ENCODE results near the gene CTNNA1.
"Not testable (repeated sequence)": the region's sequence is repeated elsewhere in the genome, so short reads cannot be mapped to it uniquely, and the experiment has no call there.

The CTNNA1 gene

DNA sequence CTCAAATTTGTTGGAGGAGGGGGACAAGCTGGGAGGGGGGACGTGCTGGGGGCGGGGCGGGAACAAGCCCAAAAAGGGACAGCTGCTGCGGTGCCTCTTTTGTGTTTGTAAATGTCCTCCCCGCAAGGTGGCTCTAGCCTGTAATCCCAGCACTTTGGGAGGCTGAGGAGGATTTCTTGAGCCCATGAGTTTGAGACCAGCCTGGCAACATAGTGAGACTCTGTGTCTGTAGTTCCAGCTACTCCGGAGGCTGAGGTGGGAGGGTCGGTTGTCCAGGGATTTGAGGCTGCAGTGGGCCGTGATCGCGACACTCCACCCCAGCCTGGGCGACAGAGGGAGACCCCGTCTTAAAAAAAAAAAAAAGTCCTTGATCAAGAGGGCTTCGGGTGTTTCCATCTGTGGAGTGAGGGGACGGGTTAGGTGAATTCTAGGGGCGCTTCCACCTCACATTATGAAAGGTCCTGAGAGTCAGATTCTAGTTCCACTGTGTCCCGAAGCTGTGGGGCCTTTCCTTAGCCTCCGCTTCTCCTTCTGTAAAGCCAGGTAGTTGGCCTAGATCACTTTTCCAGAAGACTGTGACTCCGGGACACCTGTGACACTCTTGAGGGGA is 779 bp upstream of the CTNNA1 start:
- DNase-seq (ENCODE audit: insufficient read length, low spot score) (no peak), FAIRE-seq (no peak)
- TF ChIP-seq, protein P1, sequence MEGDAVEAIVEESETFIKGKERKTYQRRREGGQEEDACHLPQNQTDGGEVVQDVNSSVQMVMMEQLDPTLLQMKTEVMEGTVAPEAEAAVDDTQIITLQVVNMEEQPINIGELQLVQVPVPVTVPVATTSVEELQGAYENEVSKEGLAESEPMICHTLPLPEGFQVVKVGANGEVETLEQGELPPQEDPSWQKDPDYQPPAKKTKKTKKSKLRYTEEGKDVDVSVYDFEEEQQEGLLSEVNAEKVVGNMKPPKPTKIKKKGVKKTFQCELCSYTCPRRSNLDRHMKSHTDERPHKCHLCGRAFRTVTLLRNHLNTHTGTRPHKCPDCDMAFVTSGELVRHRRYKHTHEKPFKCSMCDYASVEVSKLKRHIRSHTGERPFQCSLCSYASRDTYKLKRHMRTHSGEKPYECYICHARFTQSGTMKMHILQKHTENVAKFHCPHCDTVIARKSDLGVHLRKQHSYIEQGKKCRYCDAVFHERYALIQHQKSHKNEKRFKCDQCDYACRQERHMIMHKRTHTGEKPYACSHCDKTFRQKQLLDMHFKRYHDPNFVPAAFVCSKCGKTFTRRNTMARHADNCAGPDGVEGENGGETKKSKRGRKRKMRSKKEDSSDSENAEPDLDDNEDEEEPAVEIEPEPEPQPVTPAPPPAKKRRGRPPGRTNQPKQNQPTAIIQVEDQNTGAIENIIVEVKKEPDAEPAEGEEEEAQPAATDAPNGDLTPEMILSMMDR (IDR thresholded peaks at IDR 0.05; ENCODE audit: insufficient read depth, missing control alignments), result peak; percentile 32

DNA sequence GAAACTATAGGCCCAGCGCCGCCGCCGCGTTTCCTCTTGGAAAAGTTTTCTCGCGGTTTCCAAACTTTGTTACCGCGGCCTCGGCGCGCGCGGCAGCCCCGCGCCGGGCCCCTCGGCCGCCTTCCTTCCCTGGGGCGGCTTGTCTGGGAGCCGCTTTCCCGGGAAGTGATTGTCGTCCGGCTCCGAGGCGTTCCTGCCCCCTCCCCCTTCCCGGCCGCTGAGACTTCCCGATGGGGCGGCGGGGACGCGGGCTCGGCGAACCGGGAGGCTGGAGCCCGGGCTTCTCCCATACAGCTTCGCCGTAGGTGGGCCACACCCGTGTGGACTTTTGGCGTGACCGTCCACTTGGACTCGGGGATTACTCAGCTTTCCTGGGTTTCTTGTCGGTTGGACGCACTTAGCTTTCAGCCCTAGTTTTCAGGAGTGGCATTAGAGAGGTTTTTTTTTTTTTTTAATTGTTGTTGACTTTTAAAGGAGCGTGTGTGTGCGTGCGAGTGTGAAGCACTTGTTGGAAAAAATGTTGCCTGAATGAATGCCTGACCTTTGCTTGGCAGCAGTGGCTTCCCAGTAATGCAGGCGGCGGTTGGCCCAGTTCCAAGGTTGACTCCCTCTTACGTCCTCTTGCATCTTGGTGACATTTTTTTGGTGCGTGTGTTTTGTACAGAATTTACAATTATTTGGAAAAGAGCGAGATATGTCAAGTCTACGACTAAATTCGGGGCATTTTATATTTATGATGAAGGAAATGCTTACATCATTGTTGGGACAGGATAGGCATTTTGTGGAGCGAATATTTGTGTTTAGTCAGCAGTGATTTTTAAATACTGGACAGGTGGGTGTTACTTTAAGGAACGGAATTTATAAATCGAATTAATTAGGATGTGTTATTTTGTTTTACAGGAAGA is 821 bp downstream of the CTNNA1 start:
- DNase-seq (ENCODE audit: insufficient read length, low spot score) (peak; percentile 39), FAIRE-seq (no peak)
- TF ChIP-seq, protein P1 (IDR thresholded peaks at IDR 0.05; ENCODE audit: insufficient read depth, missing control alignments), result no peak

DNA sequence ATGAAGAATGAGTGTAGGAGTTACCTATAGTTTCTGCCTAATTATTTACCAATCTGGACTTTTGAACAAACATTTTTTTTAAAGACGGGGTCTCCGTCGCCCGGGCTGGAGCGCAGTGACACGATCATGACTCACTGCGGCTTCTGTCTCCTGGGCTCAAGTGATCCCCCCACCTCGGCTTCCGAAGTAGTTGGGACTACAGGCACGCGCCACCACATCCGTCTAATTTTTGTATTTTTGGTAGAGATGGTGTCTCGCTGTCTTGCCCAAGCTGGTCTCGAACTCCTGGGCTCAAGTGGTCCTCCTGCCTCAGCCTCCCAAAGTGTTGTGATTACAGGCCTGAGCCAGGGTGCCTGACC is 1.5 kb downstream of the CTNNA1 start:
- DNase-seq (ENCODE audit: insufficient read length, low spot score), result no peak
- FAIRE-seq, result no peak
- TF ChIP-seq, protein P1 (IDR thresholded peaks at IDR 0.05; ENCODE audit: insufficient read depth, missing control alignments), result no peak

DNA sequence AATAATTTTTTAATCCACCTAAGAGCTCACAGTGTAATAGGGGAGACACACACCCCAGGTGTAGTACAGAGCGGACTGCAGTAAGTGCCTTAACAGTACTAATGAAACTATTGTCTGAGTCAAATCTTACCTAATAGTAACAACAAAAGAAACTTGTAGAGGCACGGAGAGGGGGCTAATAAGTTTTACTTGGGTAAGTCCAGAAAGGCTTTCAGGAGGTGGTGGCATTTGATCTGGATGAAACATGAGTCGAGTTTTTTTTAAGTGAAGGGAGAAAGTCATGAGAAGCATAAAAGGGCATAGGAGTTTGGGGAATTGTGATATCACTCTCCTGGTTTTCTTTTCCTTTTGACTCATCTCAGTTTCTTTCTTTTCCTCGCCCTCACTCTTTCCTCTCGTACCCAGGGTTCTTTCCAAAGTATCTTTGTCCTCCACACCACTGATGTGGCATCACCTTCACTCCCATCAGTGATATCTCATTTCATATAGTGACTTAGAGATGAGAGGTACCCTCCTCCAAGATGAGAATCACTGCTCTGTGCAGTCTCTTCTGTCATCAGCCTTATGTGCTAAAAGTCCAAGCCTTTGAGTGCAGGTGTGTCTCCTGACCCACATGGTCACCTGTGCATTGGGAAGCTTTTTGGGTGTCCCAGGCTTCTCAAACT is 2.0 kb downstream of the CTNNA1 start:
- no peak for DNase-seq (ENCODE audit: insufficient read length, low spot score)
- no peak for FAIRE-seq
- TF ChIP-seq, protein P1 (IDR thresholded peaks at IDR 0.05; ENCODE audit: insufficient read depth, missing control alignments), result no peak

DNA sequence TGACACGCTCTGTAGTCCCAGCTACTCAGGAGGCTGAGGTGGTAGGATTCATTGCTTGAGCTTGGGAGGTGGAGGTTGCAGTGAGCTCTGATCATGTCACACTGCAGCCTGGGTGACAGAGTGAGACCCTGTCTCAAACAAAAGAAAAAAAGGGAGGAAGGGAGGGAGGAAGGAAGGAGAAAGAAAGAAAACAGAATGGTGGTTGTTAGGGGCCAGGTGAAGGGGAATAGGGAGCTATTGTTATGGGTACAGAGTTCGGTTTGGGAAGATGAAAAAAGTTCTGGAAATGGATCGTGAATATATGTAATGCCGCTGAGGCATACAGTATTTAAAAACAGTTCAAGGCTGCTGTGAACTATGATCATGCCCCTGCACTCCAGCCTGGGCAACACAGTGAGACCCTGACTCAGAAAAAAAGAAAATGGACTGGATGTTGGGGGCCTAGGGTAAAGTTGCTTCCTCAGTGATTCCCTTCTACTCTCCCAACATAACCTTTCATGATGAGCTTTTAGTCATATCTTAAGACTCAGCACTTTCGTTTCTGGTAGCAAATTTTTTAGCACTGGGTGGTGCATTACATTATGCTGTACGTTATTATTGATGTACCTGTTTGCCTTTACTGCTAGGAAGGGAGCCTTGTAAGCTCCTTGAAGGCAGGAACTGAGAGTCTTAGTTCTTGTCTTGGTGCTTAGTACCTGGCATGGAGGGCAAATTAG is 4.0 kb downstream of the CTNNA1 start:
- DNase-seq (ENCODE audit: insufficient read length, low spot score) (no peak), FAIRE-seq (no peak)
- TF ChIP-seq, protein P1 (IDR thresholded peaks at IDR 0.05; ENCODE audit: insufficient read depth, missing control alignments), result no peak

DNA sequence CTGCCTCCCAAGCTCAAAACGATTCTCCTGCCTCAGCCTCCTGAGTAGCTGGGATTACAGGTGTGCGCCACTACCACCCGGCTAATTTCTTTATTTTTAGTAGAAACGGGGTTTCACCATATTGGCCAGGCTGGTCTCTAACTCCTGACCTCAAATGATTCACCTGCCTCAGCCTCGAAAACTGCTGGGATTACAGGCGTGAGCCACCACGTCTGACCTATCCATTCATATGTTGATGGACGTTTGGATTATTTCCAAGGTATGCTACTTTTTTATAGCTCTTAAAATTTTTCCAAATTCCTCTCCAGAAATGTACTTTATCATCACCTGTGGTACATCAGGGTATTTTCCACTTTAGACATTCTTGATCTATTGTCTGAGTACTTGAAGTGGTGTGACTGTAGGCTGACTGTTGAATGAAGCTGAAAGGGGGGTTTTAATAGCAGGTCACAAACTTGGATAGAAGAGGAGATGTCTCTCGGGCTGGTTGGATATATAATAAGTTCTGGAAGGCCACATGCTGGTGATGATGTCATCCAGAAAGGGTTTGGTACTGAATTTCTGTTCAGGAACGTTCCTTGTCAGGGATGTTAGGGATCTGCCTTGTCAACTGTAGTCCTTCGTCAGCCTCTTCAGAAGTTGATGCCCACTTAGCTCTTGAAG is 7.4 kb downstream of the CTNNA1 start:
- FAIRE-seq, result no peak
- TF ChIP-seq, protein P1 (IDR thresholded peaks at IDR 0.05; ENCODE audit: insufficient read depth, missing control alignments), result no peak
- no peak for DNase-seq (ENCODE audit: insufficient read length, low spot score)

DNA sequence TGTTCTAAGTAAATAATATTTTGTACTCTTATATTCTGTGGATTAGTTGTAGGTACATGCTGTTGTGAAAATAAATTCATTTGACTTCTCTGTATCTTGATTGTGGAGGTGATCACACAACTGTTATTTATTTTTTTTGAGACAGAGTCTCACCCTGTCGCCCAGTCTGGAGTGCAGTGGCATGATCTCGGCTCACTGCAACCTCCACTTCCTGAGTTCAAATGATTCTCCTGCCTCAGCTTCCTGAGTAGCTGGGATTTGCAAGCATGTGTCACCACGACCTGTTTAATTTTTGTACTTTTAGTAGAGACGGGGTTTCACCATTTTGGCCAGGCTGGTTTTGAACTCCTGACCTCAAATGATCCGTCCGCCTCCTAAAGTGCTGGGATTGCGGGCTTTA is 7.9 kb downstream of the CTNNA1 start:
- DNase-seq (ENCODE audit: insufficient read length, low spot score); FAIRE-seq: not testable (repeated sequence)

DNA sequence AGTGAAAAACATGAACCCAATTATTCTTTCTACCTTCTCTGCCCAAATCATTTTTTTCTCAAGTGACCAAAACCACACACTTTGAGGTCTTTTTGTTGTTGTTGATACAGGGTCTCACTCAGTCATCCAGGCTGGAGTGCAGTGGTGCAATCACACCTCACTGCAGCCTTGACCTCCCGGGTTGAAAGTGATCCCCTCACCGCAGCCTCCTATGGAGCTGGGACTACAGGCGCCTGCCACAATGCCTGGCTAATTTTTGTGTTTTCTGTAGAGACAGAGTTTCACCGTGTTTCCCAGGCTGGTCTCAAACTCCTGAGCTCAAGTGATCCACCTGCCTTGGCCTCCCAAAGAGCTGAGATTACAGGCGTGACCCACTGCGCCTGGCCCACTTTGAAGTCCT is 8.4 kb downstream of the CTNNA1 start:
- not testable (repeated sequence) for FAIRE-seq

More for the DNA sequence above, 8.4 kb downstream of the CTNNA1 start:
- not testable (repeated sequence) for DNase-seq (ENCODE audit: insufficient read length, low spot score)

Data from D721Med (cell line).